Pancreas (tissue), 10 donors: ENCODE measurements around the gene CCDC102B. TPM values are rescaled to one million over a fixed set of nuclear protein-coding genes. Genes with fewer than 3 reads are reported as not detected.
A peak's percentile ranks its signal among the peaks of the same experiment; 100 is the strongest.

Experiments used
- ATAC-seq, 4 donors: fragments of 200-7000 bp; cut with Tn5 transposase; one replicate each; pipeline versions ENCODE4 v1.8.0 to v1.9.1; 2020; ENCODE audit warnings: mild to moderate bottlenecking in 4 of 4, moderate library complexity in 4 of 4
- DNase-seq, 6 donors: peaks; one replicate each; pipeline ENCODE4 v3.0.0-alpha.2; 2020
- FAIRE-seq: peaks from 2 replicates; lab custom pipeline; 2012; peaks lifted over from hg19 to GRCh38; lab: Jason Lieb, UNC
- H3K27ac ChIP-seq, 4 donors: fragments of 200-600 bp; sonication (generic); 1 replicate in 3 of 4; 2 replicates in 1 of 4; pipeline versions ENCODE4 v1.5.0 to v1.8.0; 2020
- H3K27me3 ChIP-seq, 4 donors: fragments of 200-600 bp; one replicate each; pipeline ENCODE4 v1.8.0; 2021
- H3K36me3 ChIP-seq, 3 donors: fragments of 200-600 bp; sonication (generic) in 1 of 3; one replicate each; pipeline versions ENCODE4 v1.5.0 to v1.8.0; 2020 to 2021
- H3K4me1 ChIP-seq, 3 donors: fragments of 200-600 bp; one replicate each; pipeline ENCODE4 v1.8.0; 2021
- H3K4me3 ChIP-seq, 4 donors: fragments of 200-600 bp; sonication (generic) in 2 of 4; one replicate each; pipeline versions ENCODE4 v1.5.0 to v1.8.0; 2020 to 2021
- H3K9me3 ChIP-seq, 4 donors: fragments of 200-600 bp; one replicate each; pipeline ENCODE4 v1.8.0; 2021
- CTCF ChIP-seq, 4 donors: fragments of 200-600 bp; sonication (generic) in 3 of 4; IDR thresholded peaks; one replicate each; pipeline versions ENCODE4 v1.5.0 to v1.8.0; 2021; ENCODE audit warnings: antibody characterized with exemption in 4 of 4
- WGBS, 2 donors: extraction: QIAGEN DNeasy Blood & Tissue Kit; methylation state at CpG; one replicate each; pipeline ENCODE4 v1.1.7; 2013; 5-methylcytosine and 5-hydroxymethylcytosine counted together
- intact Hi-C, 3 donors: fragments of 100-400 bp; cut with DNase I; formaldehyde crosslinking; loops; one replicate each; pipeline versions ENCODE4 v1.11.1 to v1.14.2; 2022
- polyA plus RNA-seq, 2 donors: library from polyadenylated mRNA; stranded (reverse); fragments of 200-250 nt; gene quantifications; one replicate each; pipeline ENCODE4 v1.2.3, GENCODE V29; 2013
- total RNA-seq, 6 donors: library from RNA; stranded (reverse); fragmentation: NEBNext Ultra II Directional in 4 of 6; extraction: Animal tissue kit (Norgen Biotek cat#: 25700) in 4 of 6; gene quantifications; one replicate each; pipeline versions ENCODE4 v1.2.1 to v1.2.4, GENCODE V29; 2021 to 2023
- donor health status: healthy with polysubstance abuse.
- donor health status: DM: no; HTN: no; CAD: no; lungs with moderate emphysema.
- donor health status: DM: no; HTN: no; CAD: no.
- donor health status: control.
- donor health status: control.
- donor health status: Bipolar disorder and iron deficiency.
- donor health status: DM: yes; HTN: yes; CAD: no.
- donor health status: DM: no; HTN: no; CAD: no.
- donor health status: DM: no; HTN: no; CAD: no.
- donor health status: DM: yes; HTN: yes; CAD: no.

CCDC102B gene
- total and polyA plus RNA-seq, 8 donors = 0.99 to 6.2 (median 1.6) TPM

GRCh38 chr18:68855491-68855890 is 57.6 kb downstream of the CCDC102B start:
- FAIRE-seq = no peak
- TF ChIP-seq CTCF (IDR thresholded peaks at IDR 0.05) = no peak
- intact Hi-C loops = no loop called here

GRCh38 chr18:68861365-68861764 is 63.5 kb downstream of the CCDC102B start:
- no peak for FAIRE-seq

More at GRCh38 chr18:68855491-68855890, 57.6 kb downstream of the CCDC102B start:
- ATAC-seq (no peak), DNase-seq (no peak)
- Histone ChIP-seq H3K9me3 (no peaks in the 10 kb centered on the region), H3K4me1 (no peaks in the 10 kb centered on the region), H3K27me3 (no peaks in the 10 kb centered on the region), H3K27ac (no peak overlapping the region), H3K4me3 (no peak overlapping the region), H3K36me3 (no peaks in the 10 kb centered on the region)

GRCh38 chr18:68865021-68865420 is 67.1 kb downstream of the CCDC102B start:
- intact Hi-C loops = no loop called here
- FAIRE-seq (no peak), ATAC-seq (no peak), DNase-seq (no peak)
- no peak overlapping the region for H3K4me3 ChIP-seq
- TF ChIP-seq CTCF (IDR thresholded peaks at IDR 0.05) = no peak
- H3K36me3 ChIP-seq = no peaks in the 10 kb centered on the region
- no peaks in the 10 kb centered on the region for H3K9me3 ChIP-seq
- no peak overlapping the region for H3K27ac ChIP-seq
- no peaks in the 10 kb centered on the region for H3K4me1 ChIP-seq
- 50 to 76% methylated on average over 2 of the region's 2 CpGs for WGBS, 2 donors
- H3K27me3 ChIP-seq = no peaks in the 10 kb centered on the region

More at GRCh38 chr18:68861365-68861764, 63.5 kb downstream of the CCDC102B start:
- DNase-seq (no peak), ATAC-seq (peak in 1 of 4 donors; percentile 22)
- Histone ChIP-seq H3K4me3 (no peak overlapping the region), H3K27ac (no peak overlapping the region), H3K27me3 (no peaks in the 10 kb centered on the region), H3K4me1 (no peaks in the 10 kb centered on the region), H3K36me3 (no peaks in the 10 kb centered on the region), H3K9me3 (no peaks in the 10 kb centered on the region)
- no peak for TF ChIP-seq CTCF (IDR thresholded peaks at IDR 0.05)
- intact Hi-C loops = no loop called here
- 64 to 76% methylated on average over 2 of the region's 2 CpGs for WGBS, 2 donors

DNA sequence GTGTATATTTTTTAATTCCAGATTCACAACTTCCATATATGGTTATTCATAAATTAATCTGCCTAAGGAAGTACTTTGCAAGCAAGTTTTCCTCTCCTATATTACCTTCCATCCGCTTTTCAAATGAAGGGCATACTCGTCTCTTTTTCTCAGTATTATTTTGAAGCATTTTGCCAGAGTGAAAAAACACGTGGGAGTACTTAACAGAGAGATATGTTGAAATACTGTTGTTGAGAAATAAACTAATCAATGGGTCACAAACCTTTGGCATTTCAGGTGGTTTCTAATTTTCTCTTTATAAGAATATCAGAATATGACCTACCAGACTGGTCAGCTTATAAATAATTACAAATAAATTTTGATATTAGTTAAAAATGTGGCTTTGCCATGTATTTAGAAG is 67.6 kb downstream of the CCDC102B start:
- Histone ChIP-seq H3K27ac (no peak overlapping the region), H3K4me3 (no peak overlapping the region), H3K9me3 (no peaks in the 10 kb centered on the region), H3K4me1 (no peaks in the 10 kb centered on the region), H3K27me3 (no peaks in the 10 kb centered on the region), H3K36me3 (no peaks in the 10 kb centered on the region)
- no peak for TF ChIP-seq CTCF (IDR thresholded peaks at IDR 0.05)
- ATAC-seq (no peak), DNase-seq (no peak), FAIRE-seq (no peak)
- WGBS, 2 donors = 53 to 59% methylated on average over 3 of the region's 3 CpGs
- intact Hi-C loops = no loop called here

- H3K4me1 ChIP-seq = no peaks in the 10 kb centered on the region
- 70 to 71% methylated on average over 4 of the region's 4 CpGs for WGBS, 2 donors
- no peaks in the 10 kb centered on the region for H3K36me3 ChIP-seq
- no peaks in the 10 kb centered on the region for H3K27me3 ChIP-seq
- no peak for TF ChIP-seq CTCF (IDR thresholded peaks at IDR 0.05)
- no peak for FAIRE-seq
- H3K4me3 ChIP-seq = no peak overlapping the region
- intact Hi-C loops = no loop called here
- DNase-seq = no peak
- no peaks in the 10 kb centered on the region for H3K9me3 ChIP-seq
- H3K27ac ChIP-seq = no peak overlapping the region
- no peak for ATAC-seq
Observed at GRCh38 chr18:68873003-68873402, 75.1 kb downstream of the CCDC102B start.
